Esophagus squamous epithelium (tissue), 4 donors: ENCODE data around the gene RAPGEF1.

Experiments used
- CTCF ChIP-seq, 6 experiments: fragments of 450-650 bp in 4 of 6; fragments of 200-600 bp in 2 of 6; sonication (generic) in 2 of 6; IDR thresholded peaks; one replicate each; pipeline ENCODE4 v1.5.1; 2016 to 2019; ENCODE audit warnings: antibody characterized with exemption in 6 of 6, mild to moderate bottlenecking in 4 of 6, moderate library complexity in 4 of 6
- POLR2A ChIP-seq, 4 donors: fragments of 450-650 bp; IDR thresholded peaks; one replicate each; pipeline ENCODE4 v1.6.1; 2017; ENCODE audit warnings: antibody characterized with exemption in 4 of 4, mild to moderate bottlenecking in 4 of 4, moderate library complexity in 3 of 4

- TF ChIP-seq CTCF (IDR thresholded peaks at IDR 0.05) (no peak), POLR2A (IDR thresholded peaks at IDR 0.05) (no peak)
Measured at GRCh38 chr9:131565369-131565768, 174.5 kb downstream of the RAPGEF1 start.
